Measurements from ENCODE around the gene COMT.

- TF ChIP-seq EZH2 (IDR thresholded peaks at IDR 0.05), result no peak
- TF ChIP-seq CTCF (IDR thresholded peaks at IDR 0.05), result no peak
- TF ChIP-seq EZH2phosphoT487 (IDR thresholded peaks at IDR 0.05), result no peak
These were observed 54.2 kb downstream of the COMT start for GRCh38 chr22:19995611-19996339.
